Panc1 (cell line): ENCODE measurements around the gene STAG2. TPM values are rescaled to one million over a fixed set of nuclear protein-coding genes. Genes with fewer than 3 reads are reported as not detected.
A peak's percentile ranks its signal among the peaks of the same experiment; 100 is the strongest.

Experiments
- ATAC-seq: fragments of 200-7000 bp; cut with Tn5 transposase; 2 replicates; pipeline ENCODE4 v1.9.1; 2020; ENCODE audit warnings: mild to moderate bottlenecking, moderate library complexity
- Bru-seq: library from RNA; stranded (reverse); fragments of 400-500 nt; gene quantifications from one replicate; lab custom pipeline; 2021; lab: Mats Ljungman, UMichigan
- BruChase-seq, 2 experiments: library from RNA; stranded (reverse); fragments of 400-500 nt; gene quantifications; one replicate each; lab custom pipeline; 2021; lab: Mats Ljungman, UMichigan
- BruUV-seq: library from RNA; stranded (reverse); fragments of 400-500 nt; replicated peaks from 2 replicates; lab custom pipeline; 2021; lab: Mats Ljungman, UMichigan
- CTCF ChIA-PET: fragments of 300-600 bp; sonication (Branson Sonifier 250); formaldehyde crosslinking; loops from one replicate; lab custom pipeline; 2022; ENCODE audit warnings: antibody characterized with exemption; lab: Charles Lee
- POLR2A ChIA-PET: fragments of 300-600 bp; sonication (Branson Sonifier 250); formaldehyde crosslinking; loops from one replicate; lab custom pipeline; 2022; ENCODE audit warnings: antibody characterized with exemption; lab: Charles Lee
- DNase-seq: peaks from one replicate; pipeline ENCODE4 v3.0.0-alpha.2; 2010; ENCODE audit warnings: low read depth, low spot score
- H3K27ac ChIP-seq: 2 replicates; pipeline ENCODE4 v1.5.1; 2011; ENCODE audit warnings: mild to moderate bottlenecking, low read length, inconsistent platforms
- H3K27me3 ChIP-seq: fragments of 200-500 bp; sonication (Bioruptor generic); 2 replicates; pipeline ENCODE4 v1.6.0; 2014; ENCODE audit warnings: low read length, inconsistent platforms; ENCODE audit not compliant: control insufficient read depth, insufficient read depth
- H3K36me3 ChIP-seq: fragments of 200-500 bp; sonication (Bioruptor generic); 2 replicates; pipeline ENCODE4 v1.5.1; 2014; ENCODE audit warnings: inconsistent platforms, mild to moderate bottlenecking, low read length, moderate library complexity; ENCODE audit not compliant: control insufficient read depth, insufficient read depth
- H3K4me1 ChIP-seq: 2 replicates; pipeline ENCODE4 v1.5.1; 2011; ENCODE audit warnings: inconsistent platforms, mild to moderate bottlenecking, low read length, moderate library complexity; ENCODE audit not compliant: control insufficient read depth, insufficient read depth
- H3K4me3 ChIP-seq, 2 experiments: 2 replicates each; pipeline ENCODE4 v1.5.1; 2011 to 2012; ENCODE audit warnings: low read depth in 2 of 2, low read length in 2 of 2, mild to moderate bottlenecking in 2 of 2, inconsistent platforms in 1 of 2, moderate library complexity in 1 of 2
- H3K9me3 ChIP-seq: fragments of 200-500 bp; sonication (Bioruptor generic); 2 replicates; pipeline ENCODE4 v1.5.1; 2014; ENCODE audit warnings: low read depth, mild to moderate bottlenecking, inconsistent platforms, low read length, moderate library complexity; ENCODE audit not compliant: control insufficient read depth, insufficient read depth
- CTCF ChIP-seq: fragments of 450-650 bp; IDR thresholded peaks from 2 replicates; pipeline ENCODE4 v1.5.1; 2017; ENCODE audit warnings: mild to moderate bottlenecking
- POLR2AphosphoS5 ChIP-seq: IDR thresholded peaks from 2 replicates; pipeline ENCODE4 v1.6.1; 2012; ENCODE audit warnings: mild to moderate bottlenecking, low read depth, low read length, moderate library complexity
- REST ChIP-seq, 2 experiments: IDR thresholded peaks; 2 replicates each; pipeline ENCODE4 v1.6.1; 2011 to 2012; ENCODE audit warnings: low read depth in 2 of 2, control low read depth in 1 of 2, low read length in 1 of 2, mild to moderate bottlenecking in 1 of 2, moderate library complexity in 1 of 2; ENCODE audit not compliant: insufficient read depth in 1 of 2
- SIN3A ChIP-seq: IDR thresholded peaks from 2 replicates; pipeline ENCODE4 v1.6.1; 2012; ENCODE audit warnings: low read depth, mild to moderate bottlenecking, low read length, moderate library complexity, borderline replicate concordance; ENCODE audit not compliant: insufficient read depth
- TCF7L2 ChIP-seq: IDR thresholded peaks from 2 replicates; pipeline ENCODE4 v1.6.1; 2011; ENCODE audit warnings: mild to moderate bottlenecking, low read depth, low read length, inconsistent platforms
- in situ Hi-C: cut with HindIII; loops from 2 replicates; pipeline ENCODE4 v1.10.0; 2016; ENCODE audit warnings: low sequenced_read_pairs, low pct_unique_long_range_greater_than_20kb
- intact Hi-C: fragments of 100-400 bp; cut with micrococcal nuclease; formaldehyde crosslinking; loops from one replicate; pipeline ENCODE4 v1.10.0; 2022; ENCODE audit not compliant: unreplicated experiment
- long read RNA-seq: library from polyadenylated mRNA; unstranded; transcript quantifications from one replicate; pipeline ENCODE4 v2.0.0, GENCODE V29; 2021; ENCODE audit not compliant: unreplicated experiment
- polyA plus RNA-seq: library from polyadenylated mRNA; unstranded; fragments of >200 nt; gene quantifications from one replicate; pipeline ENCODE4 v1.2.1, GENCODE V29; 2012; ENCODE audit warnings: missing spikeins; ENCODE audit not compliant: insufficient read length
- total RNA-seq: library from RNA; stranded (reverse); gene quantifications from one replicate; pipeline ENCODE4 v1.2.1, GENCODE V29; 2021; ENCODE audit not compliant: unreplicated experiment

Gene STAG2
- 94.5 TPM for total RNA-seq
- polyA plus RNA-seq: 38.5 TPM
- Bru-seq, nascent RNA: percentile 95 among the genes with signal in this experiment
- BruChase-seq, experiment 1, labeled RNA remaining after a 2-hour chase: percentile 88 among the genes with signal in this experiment
- BruChase-seq, experiment 2, labeled RNA remaining after a 6-hour chase: percentile 94 among the genes with signal in this experiment
- long read RNA-seq, full-length matches to known transcripts: 47 of 192 reads
- long read RNA-seq, partial matches to known transcripts: 38 of 192 reads
- long read RNA-seq, other reads (novel, unspliced or antisense): 107 of 192 reads

- Histone ChIP-seq H3K4me3 (peak within 1 kb of the TSS; percentile 88 to 95), H3K27me3 (no peaks in the 10 kb centered on the region), H3K27ac (peak within 1 kb of the TSS; percentile 99), H3K36me3 (no peaks in the 10 kb centered on the region; the same call in 1 of the 2 replicates), H3K4me1 (peaks cover 21% of the 10 kb centered on the region; the same call in 1 of the 2 replicates), H3K9me3 (no peaks in the 10 kb centered on the region)
- intact Hi-C loops (no loop called here), in situ Hi-C loops (no loop called here)
- ATAC-seq: peak; percentile 76
- ChIA-PET POLR2A (no interaction called here), CTCF (interaction anchor here (2.4 to 2.5 kb wide), 2 partner anchors 15 kb away, joined by 15 to 20 read pairs; no protein-coding TSS in a partner anchor)
- TF ChIP-seq TCF7L2 (no peak), POLR2AphosphoS5 (peak; percentile 78; the same call in 1 of the 2 replicates), SIN3A (0 out of 2 replicates have a peak, but pooled peaks have one; percentile 17)
- no peak for DNase-seq
- no TSS peak for BruUV-seq
These were observed at the start of gene STAG2 for GRCh38 chrX:123961268-123962005. Gene STAG2 (plus strand): TSS chrX:123961706. CDS start chrX:124022628, 60,922 bp downstream.

GRCh38 chrX:123917069-123917468 lies 44.4 kb upstream of the STAG2 start:
- no peaks in the 10 kb centered on the region for H3K9me3 ChIP-seq
- CTCF ChIA-PET: no interaction called here
- intact Hi-C loops: no loop called here
- in situ Hi-C loops: no loop called here
- no peak for TF ChIP-seq TCF7L2
- TF ChIP-seq REST (IDR thresholded peaks at IDR 0.05; ENCODE audit: insufficient read depth in 1 of 2, low read depth in 2 of 2, low read length in 1 of 2): no peak
- TF ChIP-seq CTCF: no peak
- no peak for TF ChIP-seq SIN3A
- no peak for TF ChIP-seq POLR2AphosphoS5
- H3K27me3 ChIP-seq: no peaks in the 10 kb centered on the region
- no TSS peak for BruUV-seq
- no peak overlapping the region for H3K27ac ChIP-seq
- no peaks in the 10 kb centered on the region for H3K4me1 ChIP-seq
- ATAC-seq: peak; percentile 68; the same call in 1 of the 2 replicates
- H3K36me3 ChIP-seq: no peaks in the 10 kb centered on the region
- H3K4me3 ChIP-seq: no peak overlapping the region
- DNase-seq: no peak
- POLR2A ChIA-PET: no interaction called here
